OCI-LY7 (cell line): ENCODE results near the gene ADAM11.

ENCODE experiments used
- EZH2phosphoT487 ChIP-seq: fragments of 200-600 bp; sonication (generic); IDR thresholded peaks from 2 replicates; pipeline ENCODE4 v1.6.1; 2018; ENCODE audit warnings: low read depth, borderline replicate concordance, mild to moderate bottlenecking, mixed run types, antibody characterized with exemption, low read length, moderate library complexity, mixed read lengths
- TF ChIP-seq, protein P1 (sequence below): fragments of 200-600 bp; sonication (generic); conservative IDR thresholded peaks from 2 replicates; pipeline ENCODE4 v1.5.1; 2014; ENCODE audit warnings: mild to moderate bottlenecking, antibody characterized with exemption, low read length, moderate library complexity, mixed read lengths

DNA sequence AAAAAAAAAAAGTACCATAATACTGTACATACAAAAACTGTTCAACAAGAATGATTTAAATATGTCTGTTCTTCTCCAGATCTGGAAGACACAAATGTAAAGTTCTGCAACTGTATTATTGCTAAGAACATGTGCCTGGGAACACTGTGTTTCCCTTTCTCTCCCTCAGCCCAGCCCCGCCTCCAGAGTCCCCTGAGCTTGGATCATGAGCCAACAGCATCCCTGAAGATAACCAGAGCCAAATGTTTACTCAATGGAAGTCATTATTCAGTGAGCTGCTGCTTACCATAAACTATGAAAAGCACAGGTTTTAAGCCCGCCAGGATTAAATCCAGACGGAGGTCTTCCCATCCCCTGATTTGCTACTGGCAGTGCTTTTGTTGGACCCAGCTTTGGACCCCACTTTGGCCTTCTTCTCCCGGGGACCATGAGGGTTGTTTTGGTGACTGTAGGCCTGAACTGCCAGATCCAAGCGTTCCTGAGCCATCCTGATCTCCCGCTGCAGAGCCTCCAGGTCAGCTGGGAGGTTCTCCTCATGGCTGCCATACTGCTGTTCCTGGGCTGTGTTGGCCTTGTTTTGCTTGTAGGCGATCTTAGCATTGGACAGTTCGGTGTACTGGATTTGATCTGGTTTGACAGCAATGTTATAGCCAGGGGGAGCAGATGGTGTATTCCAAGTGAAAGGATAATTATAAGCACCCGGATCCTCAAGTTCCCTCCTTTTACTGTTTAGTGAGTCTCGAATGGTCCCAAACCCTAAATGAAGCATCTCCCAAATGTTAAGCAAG lies 45.7 kb downstream of the ADAM11 start:
- TF ChIP-seq, protein P1, sequence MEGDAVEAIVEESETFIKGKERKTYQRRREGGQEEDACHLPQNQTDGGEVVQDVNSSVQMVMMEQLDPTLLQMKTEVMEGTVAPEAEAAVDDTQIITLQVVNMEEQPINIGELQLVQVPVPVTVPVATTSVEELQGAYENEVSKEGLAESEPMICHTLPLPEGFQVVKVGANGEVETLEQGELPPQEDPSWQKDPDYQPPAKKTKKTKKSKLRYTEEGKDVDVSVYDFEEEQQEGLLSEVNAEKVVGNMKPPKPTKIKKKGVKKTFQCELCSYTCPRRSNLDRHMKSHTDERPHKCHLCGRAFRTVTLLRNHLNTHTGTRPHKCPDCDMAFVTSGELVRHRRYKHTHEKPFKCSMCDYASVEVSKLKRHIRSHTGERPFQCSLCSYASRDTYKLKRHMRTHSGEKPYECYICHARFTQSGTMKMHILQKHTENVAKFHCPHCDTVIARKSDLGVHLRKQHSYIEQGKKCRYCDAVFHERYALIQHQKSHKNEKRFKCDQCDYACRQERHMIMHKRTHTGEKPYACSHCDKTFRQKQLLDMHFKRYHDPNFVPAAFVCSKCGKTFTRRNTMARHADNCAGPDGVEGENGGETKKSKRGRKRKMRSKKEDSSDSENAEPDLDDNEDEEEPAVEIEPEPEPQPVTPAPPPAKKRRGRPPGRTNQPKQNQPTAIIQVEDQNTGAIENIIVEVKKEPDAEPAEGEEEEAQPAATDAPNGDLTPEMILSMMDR = no peak
- TF ChIP-seq EZH2phosphoT487 = no peak
